Measurements from ENCODE around the gene ATP9B.

The ATP9B gene

DNA sequence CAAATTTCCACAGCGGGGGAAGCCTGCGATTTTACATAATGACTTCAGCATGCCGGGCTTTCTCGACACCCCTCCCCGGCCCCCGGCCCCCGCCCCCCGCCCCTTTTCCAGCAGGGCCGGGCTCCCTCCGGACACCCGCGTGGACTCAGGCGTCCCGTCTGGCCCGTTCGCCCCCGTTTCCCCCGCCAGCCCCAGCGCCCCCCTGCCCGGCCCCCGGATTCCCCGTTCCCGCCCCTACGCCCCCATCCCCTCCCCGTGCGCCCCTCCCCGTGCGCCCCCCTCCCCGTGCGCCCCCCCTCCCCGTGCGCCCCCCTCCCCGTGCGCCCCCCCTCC, 326.1 kb downstream of the ATP9B start:
- no peak overlapping the region for H3K27ac ChIP-seq
- TF ChIP-seq ZFX (IDR thresholded peaks at IDR 0.05) (no peak), CTCF (conservative IDR thresholded peaks at IDR 0.05) (no peak)

DNA sequence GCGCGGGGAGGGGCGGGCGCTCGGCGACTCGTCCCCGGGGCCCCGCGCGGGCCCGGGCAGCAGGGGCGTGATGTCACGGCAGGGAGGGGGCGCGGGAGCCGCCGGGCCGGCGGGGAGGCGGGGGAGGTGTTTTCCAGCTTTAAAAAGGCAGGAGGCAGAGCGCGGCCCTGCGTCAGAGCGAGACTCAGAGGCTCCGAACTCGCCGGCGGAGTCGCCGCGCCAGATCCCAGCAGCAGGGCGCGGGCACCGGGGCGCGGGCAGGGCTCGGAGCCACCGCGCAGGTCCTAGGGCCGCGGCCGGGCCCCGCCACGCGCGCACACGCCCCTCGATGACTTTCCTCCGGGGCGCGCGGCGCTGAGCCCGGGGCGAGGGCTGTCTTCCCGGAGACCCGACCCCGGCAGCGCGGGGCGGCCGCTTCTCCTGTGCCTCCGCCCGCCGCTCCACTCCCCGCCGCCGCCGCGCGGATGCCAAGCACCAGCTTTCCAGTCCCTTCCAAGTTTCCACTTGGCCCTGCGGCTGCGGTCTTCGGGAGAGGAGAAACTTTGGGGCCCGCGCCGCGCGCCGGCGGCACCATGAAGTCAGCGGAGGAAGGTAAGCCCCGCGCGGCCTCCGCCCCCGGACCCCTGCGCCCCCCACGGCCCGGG, 326.7 kb downstream of the ATP9B start, which contains the start of gene NFATC1:
NFATC1 (plus strand) TSS at position 170 of the 644 bp plus-strand sequence; CDS start at position 465, 295 bp downstream.
- H3K27ac ChIP-seq: peak within 1 kb of the TSS; percentile 2; the same call in 1 of the 2 replicates
- TF ChIP-seq ZFX (IDR thresholded peaks at IDR 0.05): no peak
- no peak for TF ChIP-seq CTCF (conservative IDR thresholded peaks at IDR 0.05)

DNA sequence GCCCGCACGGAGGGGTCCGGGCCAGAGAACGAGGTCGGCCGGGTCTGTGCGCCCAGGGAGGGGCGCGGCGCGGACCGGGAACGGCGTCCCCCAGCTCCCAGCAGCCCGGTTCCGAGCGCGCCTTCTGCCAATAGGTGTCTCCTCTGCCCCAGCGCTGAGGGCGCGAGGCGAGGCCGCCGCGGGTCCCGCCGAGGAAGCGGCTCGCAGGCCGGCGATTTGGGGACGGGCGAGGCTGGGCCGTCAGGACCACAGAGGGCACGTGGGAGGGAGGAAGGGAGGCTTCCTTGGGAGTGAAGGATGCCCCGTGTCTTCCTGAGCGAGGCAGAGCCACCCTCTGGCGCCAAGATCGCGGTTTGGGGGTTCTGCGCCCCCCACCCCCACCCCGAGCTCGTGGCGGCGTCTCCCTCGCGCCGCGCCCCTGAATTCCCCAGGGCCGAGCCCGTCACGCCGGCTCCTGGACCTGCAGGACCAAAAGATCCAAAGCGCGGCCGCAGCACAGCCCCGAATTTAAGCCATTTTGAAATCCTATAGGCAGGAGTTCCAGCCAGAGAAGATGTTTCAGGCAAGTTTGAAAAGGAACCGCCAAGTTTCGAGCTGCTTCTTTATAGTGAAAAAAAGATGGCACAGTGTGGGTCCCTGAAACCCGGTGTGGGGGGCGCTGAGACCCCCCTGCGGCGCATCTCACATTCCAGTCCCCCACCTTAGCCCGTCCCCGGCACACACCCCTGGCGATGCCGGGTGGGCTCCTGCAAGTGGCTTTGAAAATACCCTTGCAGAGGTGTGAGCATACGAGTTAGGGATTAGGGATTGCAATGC, 327.4 kb downstream of the ATP9B start:
- H3K27ac ChIP-seq: no peak overlapping the region
- TF ChIP-seq CTCF (conservative IDR thresholded peaks at IDR 0.05) (peak; percentile 36), ZFX (IDR thresholded peaks at IDR 0.05) (no peak)

- H3K27ac ChIP-seq: no peak overlapping the region
- TF ChIP-seq ZFX (IDR thresholded peaks at IDR 0.05): no peak
- no peak for TF ChIP-seq CTCF (conservative IDR thresholded peaks at IDR 0.05)
Measured at GRCh38 chr18:79397247-79397829, 328.1 kb downstream of the ATP9B start.

- TF ChIP-seq ZFX (IDR thresholded peaks at IDR 0.05) (no peak), CTCF (conservative IDR thresholded peaks at IDR 0.05) (no peak)
- no peak overlapping the region for H3K27ac ChIP-seq
Measured at GRCh38 chr18:79397830-79398761, 328.9 kb downstream of the ATP9B start.

GRCh38 chr18:79399275-79400081, 330.3 kb downstream of the ATP9B start:
- no peak for TF ChIP-seq ZFX (IDR thresholded peaks at IDR 0.05)
- no peak for TF ChIP-seq CTCF (conservative IDR thresholded peaks at IDR 0.05)
- H3K27ac ChIP-seq: peak overlapping the region; percentile 75
